GM21390 (cell line): ENCODE data around the gene ANKRD12.

Experiments
- ATAC-seq: cut with Tn5 transposase; IDR thresholded peaks from one replicate; pipeline ENCODE4 v1.9.1; 2021; ENCODE audit not compliant: unreplicated experiment

ANKRD12 gene

DNA sequence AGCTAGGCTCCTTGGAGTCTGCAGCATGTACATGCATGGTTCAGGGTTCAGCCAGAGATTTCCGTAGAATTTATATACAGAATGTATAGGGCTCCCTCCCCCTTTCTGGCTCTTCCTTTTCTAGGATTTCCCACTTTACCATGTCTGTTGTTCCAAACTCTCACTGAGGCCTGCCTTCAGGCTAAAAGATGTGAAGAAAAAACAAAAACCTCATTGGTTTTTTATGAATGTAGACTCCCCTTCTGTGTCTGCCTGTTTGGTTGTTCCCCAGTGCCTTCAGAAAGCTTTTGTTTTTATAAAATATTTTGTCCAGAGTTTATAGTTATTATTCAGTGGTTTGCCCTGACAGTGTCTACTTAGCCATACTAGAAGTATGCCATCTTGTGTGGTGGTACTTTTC is 30.5 kb upstream of the ANKRD12 start:
- ATAC-seq, result no peak

DNA sequence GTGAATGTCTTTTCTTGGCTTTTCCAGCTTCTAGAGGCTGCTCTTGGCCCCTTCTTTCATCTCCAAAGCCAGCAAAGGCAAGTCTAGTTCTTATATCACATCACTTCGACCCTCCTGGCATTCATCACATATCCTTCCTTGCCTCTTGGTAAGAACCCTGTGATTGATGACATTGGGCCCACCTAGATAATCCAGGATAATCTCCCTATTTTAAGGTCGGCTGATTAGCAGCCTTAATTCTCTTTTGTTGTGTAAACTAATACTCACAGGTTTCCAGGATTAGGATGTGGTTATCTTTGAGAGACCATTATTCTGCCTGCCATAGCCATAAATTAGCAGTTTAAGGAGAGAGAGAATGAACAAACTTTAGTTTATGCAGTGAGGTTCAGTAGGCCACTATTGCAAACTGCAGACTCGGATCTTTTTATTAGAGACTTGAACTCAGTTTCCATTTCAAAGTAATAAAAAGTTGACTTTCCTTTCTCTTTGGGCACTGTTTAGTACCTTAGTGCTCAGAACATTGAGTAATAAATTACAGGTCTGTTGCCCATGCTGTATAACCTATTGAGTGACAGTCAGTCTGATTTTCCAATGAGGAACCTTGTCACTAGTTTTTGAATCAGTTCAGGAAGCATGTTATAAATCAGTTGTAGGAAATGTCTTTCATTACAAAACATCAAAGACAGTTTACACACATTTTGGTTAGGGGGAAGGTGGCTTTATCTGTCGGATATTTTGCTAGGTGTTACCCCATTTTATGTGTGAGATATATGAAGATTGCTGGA is 29.6 kb upstream of the ANKRD12 start:
- ATAC-seq, result no peak

DNA sequence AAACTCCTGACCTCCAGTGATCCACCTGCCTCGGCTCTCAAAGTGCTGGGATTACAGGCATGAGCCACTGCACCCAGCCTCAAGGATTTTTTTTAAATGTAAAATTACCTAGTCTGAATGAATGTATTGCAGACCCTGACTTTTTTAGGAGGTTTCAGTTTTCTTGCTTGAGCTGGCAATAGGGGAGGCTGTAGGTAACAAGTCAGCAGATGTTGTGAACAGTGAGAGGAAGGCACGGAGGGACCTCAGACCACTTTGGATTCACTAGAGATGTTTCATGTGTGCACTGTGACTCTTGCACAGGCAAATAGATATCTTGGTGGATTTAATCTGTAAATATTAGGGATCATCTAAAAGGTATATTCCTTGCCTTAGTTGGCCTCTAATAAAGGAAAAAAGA is 27.7 kb upstream of the ANKRD12 start:
- ATAC-seq, result no peak

DNA sequence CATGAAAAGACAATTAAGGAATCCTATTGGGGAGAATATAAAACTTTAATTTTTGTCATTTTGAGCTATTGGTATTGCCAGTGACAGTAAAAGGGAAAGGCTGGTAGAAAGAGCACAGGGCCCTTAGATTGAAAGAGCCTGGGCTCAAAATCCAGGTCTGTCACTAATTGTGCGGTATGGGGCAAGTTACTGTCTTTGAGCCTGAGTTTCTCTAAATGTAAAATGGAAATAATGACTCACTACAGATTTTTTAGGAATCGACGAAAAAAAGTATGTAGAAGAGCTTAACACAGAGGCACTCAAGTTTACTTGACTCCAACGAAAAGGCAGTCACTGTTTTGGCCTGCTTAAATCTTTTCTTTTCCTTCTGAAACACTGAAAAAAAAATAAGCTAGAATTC is 27.1 kb upstream of the ANKRD12 start:
- ATAC-seq, result no peak

GRCh38 chr18:9113468-9114149 is 23.0 kb upstream of the ANKRD12 start:
- no peak for ATAC-seq

DNA sequence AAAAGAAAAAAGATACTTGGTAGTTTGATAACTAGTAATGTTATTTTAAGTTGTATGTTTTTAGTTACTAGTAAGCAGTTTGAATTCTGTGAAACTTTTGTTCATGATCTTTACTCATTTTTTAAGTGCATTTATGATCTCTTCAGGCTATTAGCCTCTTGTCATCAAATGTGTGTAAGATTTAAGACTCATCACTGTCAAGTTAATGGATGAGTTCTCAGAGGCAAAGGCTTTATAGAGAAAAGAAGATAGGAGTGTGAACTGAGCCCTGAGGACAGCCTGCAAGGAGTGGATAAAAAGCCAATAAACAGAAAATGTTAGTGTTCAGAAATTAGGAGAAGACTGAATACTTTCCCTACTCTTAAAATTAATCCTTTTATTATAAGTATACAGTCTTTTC is 20.6 kb upstream of the ANKRD12 start:
- ATAC-seq, result no peak

GRCh38 chr18:9117980-9118841 is 18.4 kb upstream of the ANKRD12 start:
- ATAC-seq, result no peak

GRCh38 chr18:9120796-9121195 is 15.8 kb upstream of the ANKRD12 start:
- ATAC-seq, result no peak

DNA sequence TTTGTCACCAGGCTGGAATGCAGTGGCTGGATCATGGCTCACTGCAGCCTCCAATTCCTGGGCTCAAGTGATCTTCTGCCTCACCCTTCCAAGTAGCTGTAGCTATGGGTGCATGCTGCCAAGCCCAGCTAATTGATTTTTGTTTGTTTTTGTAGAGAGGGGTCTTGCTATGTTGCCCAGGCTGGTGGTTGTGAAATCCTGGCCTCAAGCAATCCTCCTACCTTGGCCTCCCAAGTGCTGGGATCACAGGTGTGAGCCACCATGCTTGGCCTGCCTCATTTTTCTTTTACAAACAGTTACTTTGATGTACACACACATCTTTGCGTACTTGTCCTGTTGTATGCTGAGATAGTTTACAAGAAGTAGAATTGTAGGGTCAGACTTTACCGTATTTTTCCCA is 13.1 kb upstream of the ANKRD12 start:
- no peak for ATAC-seq

- no peak for ATAC-seq
These were observed 11.8 kb upstream of the ANKRD12 start for GRCh38 chr18:9124824-9125223.

DNA sequence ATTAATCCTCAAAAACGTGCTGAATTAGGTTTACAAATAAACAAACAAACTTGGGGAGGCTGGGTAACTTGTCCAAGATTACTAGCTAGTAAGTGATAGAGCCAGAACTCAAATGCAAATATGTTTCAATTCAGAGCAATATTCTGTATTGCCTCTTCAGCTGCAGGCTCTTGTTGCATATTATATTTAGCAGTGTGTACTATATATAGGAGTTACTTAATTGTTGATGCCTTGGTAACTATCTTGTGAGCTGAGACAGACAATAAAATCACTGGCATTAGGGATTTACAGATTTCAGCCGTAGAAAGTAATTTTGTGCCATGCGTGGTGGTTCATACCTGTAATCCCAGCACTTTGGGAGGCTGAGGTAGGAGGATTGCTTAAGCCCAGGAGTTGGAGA is 10.2 kb upstream of the ANKRD12 start:
- ATAC-seq, result no peak

DNA sequence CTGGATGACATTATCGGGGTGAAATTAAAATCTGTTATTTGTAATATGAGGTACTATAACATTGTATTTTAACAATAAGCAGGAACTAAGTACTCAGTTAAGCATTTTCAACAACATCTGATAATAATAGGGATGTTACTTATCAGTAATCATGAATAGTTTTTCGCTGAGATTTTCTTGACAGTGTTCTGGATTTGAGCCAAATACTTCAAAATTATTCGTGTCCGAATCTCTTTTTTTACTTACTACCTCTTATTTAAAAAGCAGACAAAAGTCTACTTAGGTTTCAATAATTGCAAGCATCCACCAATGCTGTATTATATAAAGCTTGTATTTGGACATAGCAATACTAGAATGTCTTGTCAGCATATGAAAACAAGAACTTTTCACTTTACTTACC is 6.4 kb upstream of the ANKRD12 start:
- no peak for ATAC-seq

GRCh38 chr18:9130806-9131205 is 5.8 kb upstream of the ANKRD12 start:
- no peak for ATAC-seq

DNA sequence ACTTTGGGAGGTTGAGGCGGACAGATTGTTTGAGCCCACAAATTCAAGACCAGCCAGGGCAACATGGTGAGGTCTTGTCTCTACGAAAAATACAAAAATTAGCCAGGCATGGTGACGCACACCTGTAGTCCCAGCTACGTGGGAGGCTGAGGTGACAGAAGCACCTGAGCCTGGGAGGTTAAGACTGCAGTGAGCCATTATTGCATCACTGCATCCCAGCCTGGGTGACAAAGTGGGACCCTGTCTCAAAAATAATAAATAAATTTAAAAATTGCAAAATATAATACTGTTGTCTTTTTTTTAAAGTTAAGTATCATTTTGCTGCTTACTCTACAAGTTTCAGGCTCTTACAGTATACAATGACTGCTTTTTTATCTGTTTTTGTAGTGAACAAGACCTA is 4.0 kb upstream of the ANKRD12 start:
- no peak for ATAC-seq

GRCh38 chr18:9133225-9133624 is 3.4 kb upstream of the ANKRD12 start:
- no peak for ATAC-seq

DNA sequence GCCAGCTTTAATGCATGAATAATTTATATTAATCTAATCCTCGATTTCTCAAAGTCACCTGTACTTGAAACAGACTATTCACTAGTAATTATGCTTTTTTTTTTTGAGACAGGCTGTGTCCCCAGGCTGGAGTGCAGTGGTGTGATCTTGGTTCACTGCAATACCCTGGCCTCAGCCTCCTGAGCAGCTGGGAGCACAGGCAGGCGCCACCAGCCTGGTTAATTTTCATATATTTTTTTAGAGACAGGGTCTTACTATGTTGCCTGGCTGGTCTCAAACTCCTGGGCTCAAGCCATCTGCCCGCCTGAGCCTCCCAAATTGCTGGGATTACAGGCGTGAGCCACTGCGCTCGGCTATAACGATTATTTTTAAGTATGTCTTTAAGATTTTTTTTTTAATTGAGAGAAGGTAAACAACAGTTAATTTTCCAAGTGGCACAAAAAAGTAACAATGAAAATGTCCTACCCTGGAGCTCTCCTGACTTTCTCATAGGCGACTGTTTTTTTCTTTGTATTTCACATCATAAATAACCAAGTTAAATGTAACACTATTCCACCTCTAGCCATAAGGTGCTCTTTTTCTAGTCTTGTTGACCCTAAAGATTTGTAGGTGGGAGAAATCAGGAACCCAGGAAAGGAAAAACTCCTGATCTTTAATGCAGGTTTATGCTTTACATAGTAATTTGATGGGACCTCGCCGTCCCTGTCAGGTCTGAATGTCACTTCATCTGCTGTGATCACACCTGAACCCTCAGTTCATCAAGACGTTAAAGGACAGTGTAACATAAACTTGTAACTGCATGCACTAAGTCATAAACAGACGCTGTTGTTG is 1.3 kb upstream of the ANKRD12 start:
- no peak for ATAC-seq

- peak; percentile 17 for ATAC-seq
These were observed 668 bp upstream of the ANKRD12 start for GRCh38 chr18:9135912-9136314.

DNA sequence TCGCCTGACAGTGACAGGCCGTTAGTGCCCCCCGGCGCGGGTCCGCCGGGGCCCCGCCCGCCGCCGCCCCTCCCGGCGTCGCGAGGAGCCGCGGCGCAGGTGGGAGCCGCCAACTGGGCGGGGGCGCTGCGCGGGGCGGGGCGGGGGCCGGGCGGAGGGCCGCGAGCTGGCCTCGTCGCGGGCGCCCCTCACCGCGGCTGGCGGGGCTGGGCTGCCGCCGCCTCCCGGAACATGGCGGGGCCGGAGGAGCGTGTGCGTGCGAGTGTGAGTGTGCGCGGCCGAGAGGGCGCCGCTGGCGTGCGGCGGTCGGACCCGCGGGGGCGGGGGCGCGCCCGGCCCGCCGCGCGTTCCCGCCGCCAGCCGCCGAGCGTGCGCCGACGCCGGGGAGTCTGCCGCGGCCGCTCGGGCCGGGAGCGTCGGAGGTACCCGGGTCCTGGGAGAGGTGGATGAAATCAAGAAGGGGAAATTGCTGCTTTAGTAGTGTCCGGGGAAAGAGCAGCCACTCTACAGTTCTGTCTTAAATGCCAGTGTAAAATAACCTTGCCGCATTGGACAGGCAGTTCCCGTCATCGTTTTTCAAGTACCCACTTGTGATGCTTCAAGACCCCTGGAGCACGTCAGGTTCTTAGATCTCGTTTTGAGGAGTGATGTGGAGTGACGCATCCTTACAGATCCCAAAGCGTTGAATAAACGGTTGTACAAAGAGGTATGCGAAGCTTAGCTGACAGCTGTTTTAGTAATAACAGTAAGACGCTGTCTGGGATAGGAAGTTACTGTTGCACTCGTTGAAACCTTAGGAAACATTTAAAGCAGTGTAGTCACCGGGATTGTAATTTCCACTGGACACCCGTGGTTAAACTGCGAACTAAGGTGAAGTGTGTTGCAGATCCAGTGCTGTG is 836 bp downstream of the ANKRD12 start:
- ATAC-seq, result peak; percentile 35

- ATAC-seq, result no peak
These were observed 2.9 kb downstream of the ANKRD12 start for GRCh38 chr18:9139400-9140039.
